SK-N-SH (cell line): ENCODE results near the gene TMEM107. TPM values are rescaled to one million over a fixed set of nuclear protein-coding genes. Genes with fewer than 3 reads are reported as not detected.

Experiments used
- CTCF ChIA-PET: fragments of 300-600, 350-600 bp; formaldehyde crosslinking; extraction: SDS; loops from one replicate; lab custom pipeline; 2021; lab: Yijun Ruan, JAX
- POLR2A ChIA-PET: fragments of 350-600 bp; sonication (Branson Sonifier 250); formaldehyde crosslinking; extraction: SDS; loops from one replicate; lab custom pipeline; 2020; ENCODE audit warnings: antibody characterized with exemption, inconsistent platforms; lab: Yijun Ruan, JAX
- DNase-seq: peaks from one replicate; pipeline ENCODE4 v3.0.0; 2012
- H2AFZ ChIP-seq: fragments of 200-600 bp; sonication (generic); 2 replicates; pipeline ENCODE4 v1.8.1; 2016; ENCODE audit warnings: antibody characterized with exemption, mild to moderate bottlenecking, low read depth
- H3F3A ChIP-seq: fragments of 200-600 bp; sonication (generic); replicated peaks from 2 replicates; pipeline ENCODE3; 2016; ENCODE audit warnings: antibody characterized with exemption, mild to moderate bottlenecking; ENCODE audit not compliant: insufficient read depth
- H3K27ac ChIP-seq, 2 experiments: fragments of 200-500 bp in 1 of 2; fragments of 200-600 bp in 1 of 2; sonication (Bioruptor generic) in 1 of 2; sonication (generic), shearing (Covaris generic) in 1 of 2; 2 replicates each; pipeline versions ENCODE4 v1.5.1 to v1.6.1; 2014 to 2016; ENCODE audit warnings: low read depth in 2 of 2, inconsistent platforms in 1 of 2, low read length in 1 of 2, mild to moderate bottlenecking in 1 of 2, mixed read lengths in 1 of 2
- H3K27me3 ChIP-seq: fragments of 200-600 bp; sonication (generic), shearing (Covaris generic); 2 replicates; pipeline ENCODE4 v1.6.1; 2016; ENCODE audit warnings: mixed run types; ENCODE audit not compliant: insufficient read depth
- H3K36me3 ChIP-seq, 2 experiments: fragments of 200-500 bp in 1 of 2; fragments of 200-600 bp in 1 of 2; sonication (Bioruptor generic) in 1 of 2; sonication (generic) in 1 of 2; replicated peaks in 1 of 2; 2 replicates each; pipeline versions ENCODE3 to v1.5.1; 2014 to 2016; ENCODE audit warnings: low read length in 1 of 2, mild to moderate bottlenecking in 1 of 2; ENCODE audit not compliant: insufficient read depth in 2 of 2, control insufficient read depth in 1 of 2
- H3K4me1 ChIP-seq, 2 experiments: fragments of 200-500 bp in 1 of 2; fragments of 200-600 bp in 1 of 2; sonication (Bioruptor generic) in 1 of 2; sonication (generic), shearing (Covaris generic) in 1 of 2; 2 replicates each; pipeline versions ENCODE4 v1.5.1 to v1.6.1; 2014 to 2016; ENCODE audit warnings: low read depth in 1 of 2, low read length in 1 of 2, mixed run types in 1 of 2; ENCODE audit not compliant: insufficient read depth in 2 of 2, control insufficient read depth in 1 of 2
- H3K4me2 ChIP-seq: fragments of 200-600 bp; sonication (generic), shearing (Covaris generic); 2 replicates; pipeline ENCODE4 v1.6.1; 2017; ENCODE audit warnings: mixed run types
- H3K4me3 ChIP-seq, 2 experiments: fragments of 200-500 bp in 1 of 2; fragments of 200-600 bp in 1 of 2; sonication (Bioruptor generic) in 1 of 2; sonication (generic), shearing (Covaris generic) in 1 of 2; 2 replicates each; pipeline versions ENCODE4 v1.5.1 to v1.8.1; 2014 to 2016; ENCODE audit warnings: low read depth in 2 of 2, inconsistent platforms in 1 of 2, low read length in 1 of 2, mild to moderate bottlenecking in 1 of 2, mixed read lengths in 1 of 2, moderate library complexity in 1 of 2
- H3K79me2 ChIP-seq: fragments of 200-600 bp; sonication (generic); 2 replicates; pipeline ENCODE4 v1.8.1; 2017; ENCODE audit warnings: mild to moderate bottlenecking; ENCODE audit not compliant: insufficient read depth
- H3K9ac ChIP-seq: fragments of 200-600 bp; sonication (generic); 2 replicates; pipeline ENCODE4 v1.6.1; 2017; ENCODE audit warnings: mixed run types
- H3K9me2 ChIP-seq: fragments of 200-600 bp; sonication (generic); 2 replicates; pipeline ENCODE4 v1.6.1; 2017; ENCODE audit warnings: mixed run types
- H3K9me3 ChIP-seq: fragments of 200-600 bp; sonication (generic); 2 replicates; pipeline ENCODE4 v1.6.1; 2017; ENCODE audit warnings: mixed run types, mild to moderate bottlenecking, moderate library complexity
- H4K20me1 ChIP-seq: fragments of 200-600 bp; sonication (generic); 2 replicates; pipeline ENCODE4 v1.6.1; 2017; ENCODE audit warnings: mild to moderate bottlenecking, mixed run types; ENCODE audit not compliant: insufficient read depth
- CTCF ChIP-seq: fragments of 200-600 bp; sonication (generic); IDR thresholded peaks from 2 replicates; pipeline ENCODE4 v1.6.1; 2017; ENCODE audit warnings: antibody characterized with exemption, mild to moderate bottlenecking, moderate library complexity
- FOXJ3 ChIP-seq: sonication (generic); formaldehyde crosslinking; IDR thresholded peaks from 2 replicates; pipeline ENCODE4 v1.5.1; 2020; ENCODE audit warnings: mild to moderate bottlenecking, missing genetic modification reagents
- IRF3 ChIP-seq: fragments of 150-350 bp; IDR thresholded peaks from 2 replicates; pipeline ENCODE4 v1.6.1; 2016; ENCODE audit warnings: mild to moderate bottlenecking, low read depth, low read length
- MAX ChIP-seq: IDR thresholded peaks from 2 replicates; pipeline ENCODE4 v1.4.0; 2012; ENCODE audit warnings: low read depth
- SMC3 ChIP-seq: IDR thresholded peaks from 2 replicates; pipeline ENCODE4 v1.6.1; 2012; ENCODE audit warnings: low read depth, low read length, improper control_type of control experiment
- TCF12 ChIP-seq: IDR thresholded peaks from 2 replicates; pipeline ENCODE4 v1.4.0; 2012
- TEAD4 ChIP-seq: IDR thresholded peaks from 2 replicates; pipeline ENCODE4 v1.4.0; 2012; ENCODE audit warnings: mild to moderate bottlenecking, borderline replicate concordance; ENCODE audit not compliant: insufficient read depth
- USF1 ChIP-seq: IDR thresholded peaks from 2 replicates; pipeline ENCODE4 v1.4.0; 2012; ENCODE audit warnings: low read depth, borderline replicate concordance
- WGBS: methylation state at CpG from one replicate; pipeline ENCODE4 v1.1.6; 2017; ENCODE audit warnings: low lambda C conversion rate; 5-methylcytosine and 5-hydroxymethylcytosine counted together
- polyA plus RNA-seq, 3 experiments: library from polyadenylated mRNA; depleted of rRNA; stranded (reverse); fragments of >200 nt; gene quantifications; 2 replicates each; pipeline ENCODE4 v1.2.3, GENCODE V29; 2012

The TMEM107 gene
- polyA plus RNA-seq, 1 of the 3 experiments (the other 2 are of a cell fraction) = 18.6 TPM

- Histone ChIP-seq H3K79me2 (peaks cover 26% of the 10 kb centered on the region), H3K36me3 (peaks cover 12 to 16% of the 10 kb centered on the region in 2 experiments), H3K9me2 (no peaks in the 10 kb centered on the region), H3K27ac (peak overlapping the region; percentile 35 to 95), H3K27me3 (no peaks in the 10 kb centered on the region), H2AFZ (no peak overlapping the region), H4K20me1 (peaks cover 9% of the 10 kb centered on the region; the same call in 1 of the 2 replicates), H3K4me3 (no peak overlapping the region), H3K4me2 (peak overlapping the region; percentile 95), H3K9ac (peak overlapping the region; percentile 98), H3K9me3 (no peaks in the 10 kb centered on the region), H3F3A (peaks cover 30% of the 10 kb centered on the region), H3K4me1 (peaks cover 36 to 48% of the 10 kb centered on the region in 2 experiments; a peak in 3 of 4 replicates)
- no peak for DNase-seq
- ChIA-PET POLR2A (interaction anchor here (1.1 kb wide), 1 partner anchor 20 kb away, joined by 4 read pairs; no protein-coding TSS in a partner anchor), CTCF (interaction anchor here (1.0 to 9.4 kb wide), 5 partner anchors 16 to 80 kb away, joined by 3 to 98 read pairs (median 4); no protein-coding TSS in a partner anchor)
- WGBS = 50% methylated on average over 13 of the region's 13 CpGs
- TF ChIP-seq SMC3 (no peak), USF1 (peak; percentile 85), IRF3 (no peak), CTCF (no peak), TCF12 (peak; percentile 9; the same call in 1 of the 2 replicates), MAX (peak; percentile 65)
Measured at GRCh38 chr17:8153525-8153956, 22.6 kb downstream of the TMEM107 start.

GRCh38 chr17:8153031-8153451 is 23.1 kb downstream of the TMEM107 start:
- 94% methylated on average over 7 of the region's 7 CpGs for WGBS
- DNase-seq = no peak
- TF ChIP-seq FOXJ3 (CRISPR knock-in tag) (no peak), TEAD4 (no peak), MAX (no peak)
- H3K27ac ChIP-seq = peak overlapping the region; percentile 85 to 95
- H3K4me2 ChIP-seq = peak overlapping the region; percentile 95
- H4K20me1 ChIP-seq = peaks cover 9% of the 10 kb centered on the region; the same call in 1 of the 2 replicates
- H3F3A ChIP-seq = peaks cover 25% of the 10 kb centered on the region
- H3K9ac ChIP-seq = peak overlapping the region; percentile 98
- ChIA-PET POLR2A (no interaction called here), CTCF (interaction anchor here (1.2 to 1.3 kb wide), 2 partner anchors 15 to 79 kb away, joined by 3 to 4 read pairs; no protein-coding TSS in a partner anchor)
- peaks cover 26% of the 10 kb centered on the region for H3K79me2 ChIP-seq
- H3K4me3 ChIP-seq = no peak overlapping the region
- no peaks in the 10 kb centered on the region for H3K9me3 ChIP-seq
- peaks cover 7 to 19% of the 10 kb centered on the region in 2 experiments for H3K36me3 ChIP-seq
- H2AFZ ChIP-seq = no peak overlapping the region
- peaks cover 36 to 47% of the 10 kb centered on the region in 2 experiments; a peak in 3 of 4 replicates for H3K4me1 ChIP-seq
- no peaks in the 10 kb centered on the region for H3K27me3 ChIP-seq
- H3K9me2 ChIP-seq = no peaks in the 10 kb centered on the region
